GM18870 (cell line): ENCODE data around the gene CCDC142.
"Not testable (repeated sequence)": the region's sequence is repeated elsewhere in the genome, so short reads cannot be mapped to it uniquely, and the experiment has no call there.

Source experiments
- ATAC-seq: cut with Tn5 transposase; IDR thresholded peaks from one replicate; pipeline ENCODE4 v1.9.1; 2021; ENCODE audit warnings: moderate library complexity; ENCODE audit not compliant: unreplicated experiment

Gene CCDC142

GRCh38 chr2:74442483-74443297 is 40.1 kb downstream of the CCDC142 start:
- ATAC-seq: not testable (repeated sequence)

GRCh38 chr2:74441690-74442482 is 40.9 kb downstream of the CCDC142 start, which contains the start of gene RTKN:
Gene RTKN (minus strand): TSS chr2:74441937. CDS start chr2:74441816, 121 bp downstream.
- ATAC-seq: no peak

DNA sequence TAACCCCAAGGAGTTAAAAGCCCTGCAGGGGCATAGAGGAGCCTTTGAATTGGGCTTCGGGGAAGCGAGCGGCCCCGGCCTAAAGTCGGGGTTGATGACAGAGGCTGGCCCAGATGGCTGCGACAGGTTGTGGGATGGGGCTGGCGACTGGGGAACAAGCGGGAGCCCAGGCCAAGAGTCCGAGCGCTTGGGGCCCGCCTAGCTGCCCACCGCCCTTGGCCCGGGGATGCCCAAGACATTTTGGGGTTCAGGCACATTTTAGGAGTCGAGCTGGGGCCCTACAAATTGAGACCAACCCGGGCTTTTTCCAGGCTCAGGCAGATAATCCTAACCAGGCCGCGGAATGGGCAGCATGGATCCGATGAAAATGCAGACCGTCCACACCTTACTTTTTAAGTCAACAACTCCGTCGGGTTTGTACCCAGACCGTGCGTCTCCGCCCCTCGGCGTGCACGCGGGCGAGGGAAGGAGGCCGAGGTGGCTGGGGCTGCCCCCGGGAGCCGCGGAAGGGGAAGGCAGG is 41.6 kb downstream of the CCDC142 start:
- ATAC-seq: no peak

- peak; percentile 46 for ATAC-seq
Observed at GRCh38 chr2:74440378-74441169, 42.2 kb downstream of the CCDC142 start.

- ATAC-seq: no peak
Observed at GRCh38 chr2:74439803-74440377, 42.9 kb downstream of the CCDC142 start.

DNA sequence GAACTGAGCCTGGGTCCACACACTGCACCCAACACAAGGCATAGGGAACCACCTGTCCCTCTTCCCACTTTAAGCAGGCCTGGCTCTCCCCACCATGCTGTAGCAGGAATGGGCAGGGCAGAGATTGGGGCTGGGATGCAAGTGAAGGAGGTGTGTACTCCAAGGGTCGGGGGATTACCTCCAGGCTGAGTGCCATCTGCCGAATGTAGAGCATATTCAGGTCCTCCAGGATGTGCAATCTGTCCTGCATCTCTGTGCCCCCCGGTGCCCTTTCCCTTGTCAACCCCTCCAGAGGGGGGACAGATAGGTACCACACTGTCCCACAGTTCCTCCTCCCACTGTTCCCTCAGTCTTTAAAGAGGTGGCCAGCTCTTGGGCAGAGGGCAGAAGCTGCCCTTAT is 43.4 kb downstream of the CCDC142 start:
- ATAC-seq: no peak

- ATAC-seq: no peak
Observed at GRCh38 chr2:74438248-74438647, 44.5 kb downstream of the CCDC142 start.

GRCh38 chr2:74436848-74437695 is 45.7 kb downstream of the CCDC142 start:
- ATAC-seq: no peak

DNA sequence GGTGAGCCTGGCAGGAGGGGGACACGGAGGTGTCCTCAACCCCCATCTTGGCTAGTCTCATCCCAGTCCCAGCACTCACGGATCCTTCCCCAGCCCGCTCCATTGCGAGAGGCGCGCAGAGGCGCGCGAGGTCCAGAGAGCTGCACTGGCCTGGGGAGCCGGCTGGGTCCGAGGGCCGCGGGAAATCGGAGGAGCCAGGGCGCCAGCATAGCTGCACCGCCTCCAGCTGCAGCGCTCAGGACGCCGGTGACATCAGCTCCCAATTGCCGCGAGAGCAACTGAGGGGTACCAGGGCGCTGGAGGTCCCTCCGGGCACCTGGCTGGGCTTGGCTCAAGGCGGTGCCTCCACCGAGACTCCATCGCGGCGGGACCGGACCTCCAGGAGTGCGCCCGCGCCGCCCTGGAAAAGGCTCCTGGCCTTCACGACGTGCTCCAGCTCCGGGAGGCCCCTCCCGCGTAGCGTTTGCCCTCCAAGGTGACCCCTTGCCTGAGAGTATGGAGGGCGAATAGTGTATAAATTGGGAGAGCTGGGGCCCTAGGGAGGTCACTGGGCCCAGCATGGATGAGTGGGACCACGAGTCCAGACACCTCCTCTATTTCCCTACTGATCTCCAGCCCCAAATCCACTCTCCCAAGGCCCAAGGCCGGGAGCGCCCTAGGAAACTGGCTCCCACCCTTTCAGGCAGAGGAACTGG is 46.5 kb downstream of the CCDC142 start:
- ATAC-seq: no peak

DNA sequence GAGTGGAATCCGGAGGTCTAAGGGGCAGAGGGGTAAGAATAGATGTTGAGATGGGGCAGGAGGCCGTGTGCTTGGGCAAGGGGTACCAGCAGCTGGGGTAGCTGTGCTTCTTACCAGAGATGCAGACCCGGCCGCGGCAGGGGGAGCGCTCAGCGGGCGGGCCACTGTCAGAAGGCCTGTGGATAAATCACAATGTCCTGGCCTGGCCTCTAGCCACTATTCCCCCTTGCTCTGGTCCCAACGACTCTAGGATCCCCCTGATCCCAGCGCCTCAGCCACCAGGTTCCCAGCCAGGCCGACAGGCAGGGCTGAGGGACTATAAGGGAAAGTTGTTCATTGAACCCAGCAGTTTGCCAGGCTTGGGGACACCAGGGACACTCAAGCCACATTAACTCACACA is 52.3 kb downstream of the CCDC142 start:
- ATAC-seq: no peak

DNA sequence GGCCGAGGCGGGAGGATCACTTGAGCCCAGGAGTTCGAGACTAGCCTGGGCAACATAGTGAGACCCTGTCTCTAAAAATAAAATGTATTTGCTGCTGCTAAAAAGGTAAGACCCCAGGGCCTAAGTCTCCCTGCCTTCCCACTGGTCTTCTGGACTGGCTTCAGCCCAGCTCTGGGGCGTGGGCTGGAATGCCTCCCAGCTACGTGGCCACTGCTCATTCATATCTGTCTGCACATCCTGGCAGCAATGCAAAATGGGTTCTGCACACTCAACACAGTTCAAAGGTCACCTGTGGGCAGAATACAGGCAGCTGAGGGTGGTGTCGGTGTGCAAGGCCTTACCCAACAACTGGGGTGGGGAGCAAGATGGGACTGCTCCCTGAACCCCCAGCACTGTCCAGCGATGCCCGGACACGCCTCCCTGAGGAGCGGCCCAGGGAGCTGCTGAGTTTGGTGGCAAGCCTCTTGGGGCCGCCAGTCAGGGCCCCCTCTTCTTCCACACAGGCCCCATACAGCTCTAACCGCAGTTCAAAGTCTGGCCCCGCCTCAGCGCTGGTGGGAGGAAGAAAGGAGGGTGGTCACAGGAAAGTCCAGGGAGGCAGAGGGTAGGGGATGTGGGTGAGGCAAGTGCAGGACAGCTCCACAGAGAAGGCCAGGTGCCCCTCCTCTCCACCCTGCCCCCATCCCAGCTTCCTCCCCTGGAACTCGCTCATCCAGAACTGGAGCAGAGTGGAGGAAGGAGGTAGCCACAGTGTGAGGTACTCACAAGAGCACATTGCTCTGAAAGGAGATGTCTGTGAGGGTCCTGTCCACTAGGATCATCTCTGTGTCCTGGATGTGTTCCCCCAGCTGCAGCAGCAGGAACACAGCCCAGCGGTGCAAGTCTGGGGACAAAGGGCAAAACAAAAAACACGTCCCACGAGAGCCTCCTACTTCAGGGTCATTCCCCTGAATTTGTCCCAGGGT is 53.0 kb downstream of the CCDC142 start:
- ATAC-seq: no peak

DNA sequence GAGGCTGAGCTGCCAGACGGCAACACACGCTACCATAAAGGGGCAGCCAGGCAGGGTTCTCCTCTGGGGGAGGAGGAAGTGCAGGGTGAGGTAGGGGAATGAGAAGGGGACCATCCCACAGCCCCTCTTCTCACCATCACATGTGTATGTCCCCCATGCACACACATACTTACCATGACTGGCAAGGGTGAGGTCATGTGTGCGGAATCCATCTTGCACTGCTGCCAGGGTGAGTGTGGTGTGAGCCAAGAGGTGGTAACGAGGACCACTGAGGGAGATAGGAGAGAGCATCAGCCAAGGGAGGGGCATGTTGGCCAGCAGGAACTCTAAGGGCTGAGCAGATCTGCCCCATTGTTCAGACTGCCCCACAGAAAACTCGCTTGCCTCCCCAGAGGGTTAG is 54.1 kb downstream of the CCDC142 start:
- ATAC-seq: no peak

DNA sequence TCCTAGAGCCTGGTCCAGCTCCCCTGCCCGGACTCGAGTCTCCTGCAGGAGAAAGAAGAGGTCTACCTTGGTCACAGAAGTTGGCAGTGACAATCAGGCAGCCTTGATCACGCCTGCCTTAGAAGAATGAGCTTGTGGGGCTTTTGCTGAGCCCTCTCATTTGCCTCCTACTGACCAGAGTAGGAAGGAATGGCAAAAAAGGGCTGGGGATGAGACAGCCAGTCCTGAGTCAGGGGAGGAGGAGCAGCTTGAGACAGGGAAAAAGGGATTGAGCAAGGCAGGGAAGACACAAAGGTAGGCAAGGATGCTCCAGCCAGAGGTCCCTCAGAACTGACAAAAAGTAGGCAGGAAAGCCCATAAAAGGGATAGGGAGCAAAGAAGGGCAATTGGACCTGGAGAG is 55.2 kb downstream of the CCDC142 start:
- no peak for ATAC-seq

DNA sequence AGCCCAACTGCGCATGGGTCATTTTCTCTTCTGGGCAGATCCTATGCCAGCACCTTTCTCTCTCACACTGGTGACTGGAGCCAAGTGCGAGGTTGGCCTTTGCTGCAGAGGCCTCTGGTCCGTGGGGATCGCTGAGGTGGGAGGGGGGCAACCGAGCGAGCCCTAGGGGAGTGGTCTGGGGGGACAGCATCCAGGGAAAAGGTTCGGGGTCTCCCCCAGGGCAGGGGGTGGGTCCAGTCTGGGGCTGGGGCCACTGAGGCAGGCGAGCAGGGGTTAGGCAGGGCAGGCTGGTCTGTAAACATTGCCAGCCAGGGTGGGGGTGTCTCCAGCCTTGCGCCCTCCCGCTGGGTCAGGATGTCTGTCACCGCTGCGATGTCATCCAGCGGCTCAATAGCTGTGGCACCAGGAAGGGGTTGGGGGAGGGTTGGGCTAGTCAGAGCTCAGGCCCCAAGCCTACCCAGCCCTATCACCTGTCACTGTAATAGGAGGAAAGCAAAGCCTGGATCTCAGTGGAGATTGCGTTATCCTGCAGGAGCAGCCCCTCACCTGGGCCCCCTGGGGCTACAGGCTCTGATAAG is 56.5 kb downstream of the CCDC142 start:
- no peak for ATAC-seq

DNA sequence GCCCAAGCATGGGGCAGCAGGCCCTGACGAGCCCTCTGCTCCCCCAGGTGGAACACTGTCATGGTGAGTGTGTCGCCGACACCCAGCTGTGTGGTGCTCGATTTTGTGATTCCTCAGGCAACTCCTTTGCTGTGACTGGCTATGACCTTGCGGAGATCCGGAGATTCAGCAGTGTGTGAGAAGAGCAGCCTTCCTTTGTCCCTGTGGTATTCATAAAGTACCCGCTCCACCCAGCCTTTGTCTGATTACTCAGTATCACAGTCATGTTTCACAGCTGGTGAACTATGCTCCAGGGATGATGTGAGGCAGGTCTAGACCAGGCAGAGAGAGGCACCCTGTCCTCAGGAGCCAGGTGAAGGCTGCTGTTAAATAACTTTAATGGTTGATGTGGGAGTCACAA is 57.3 kb downstream of the CCDC142 start:
- ATAC-seq: no peak

DNA sequence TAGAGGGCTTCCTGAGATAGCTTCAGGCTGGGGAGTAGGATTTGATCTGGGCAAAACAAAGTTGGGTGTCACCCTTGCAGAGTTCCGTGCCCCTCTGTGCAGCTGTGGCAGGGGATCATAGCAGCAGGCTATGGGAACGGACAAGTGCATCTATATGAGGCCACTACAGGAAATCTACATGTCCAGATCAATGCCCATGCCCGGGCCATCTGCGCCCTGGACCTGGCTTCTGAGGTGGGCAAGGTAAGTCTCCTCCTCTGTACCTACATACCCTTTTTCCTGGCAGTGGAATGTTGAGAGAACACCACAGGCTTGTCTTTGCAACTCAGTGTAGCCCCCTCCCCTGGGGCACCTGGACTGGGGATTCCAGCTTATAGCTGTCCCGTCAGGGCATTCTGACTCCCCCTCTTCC is 57.8 kb downstream of the CCDC142 start:
- no peak for ATAC-seq

DNA sequence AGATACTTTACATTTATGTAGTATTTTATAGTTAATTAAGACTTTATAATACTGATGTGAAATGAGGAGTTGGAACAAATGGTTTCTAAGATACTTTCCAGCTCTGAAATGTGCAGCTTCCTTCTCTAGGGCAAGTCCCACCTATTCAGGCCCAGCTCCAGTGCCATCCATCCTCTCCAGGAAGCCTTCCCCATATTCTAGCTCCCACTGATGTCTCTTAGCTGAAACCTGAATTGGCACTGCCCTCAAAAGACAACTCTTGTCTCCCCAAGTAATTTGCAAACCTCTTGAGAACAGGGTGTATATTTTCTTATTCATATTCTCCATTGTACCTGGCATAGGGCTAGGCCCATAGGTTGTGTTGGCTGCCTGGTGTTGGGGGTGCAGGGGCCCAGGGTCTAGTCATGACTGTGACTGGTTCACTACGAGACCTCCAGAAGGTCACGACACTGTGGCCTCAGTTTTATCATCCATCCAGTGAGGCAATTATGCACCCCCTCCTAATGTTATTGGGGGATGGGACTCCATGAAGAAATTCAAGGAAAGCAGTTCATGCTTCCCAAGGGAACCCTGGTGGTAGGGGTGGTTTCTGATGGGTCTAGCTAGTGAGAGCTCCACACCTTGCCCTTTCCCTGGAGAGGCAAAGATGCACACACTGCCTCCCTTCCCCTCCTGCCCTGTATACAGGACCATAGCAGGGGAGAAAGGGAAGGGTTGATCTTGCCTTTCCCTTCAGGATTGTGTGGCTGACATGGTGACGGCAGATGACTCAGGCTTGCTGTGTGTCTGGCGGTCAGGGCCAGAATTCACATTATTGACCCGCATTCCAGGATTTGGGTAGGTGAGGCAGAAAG is 58.4 kb downstream of the CCDC142 start:
- ATAC-seq: no peak
